Measurements from ENCODE around the gene DEPP1. TPM values are rescaled to one million over a fixed set of nuclear protein-coding genes. Genes with fewer than 3 reads are reported as not detected.

Gene DEPP1
- total and polyA plus RNA-seq, 2 donors (not counting 3 experiments of a cell fraction or from before 2014, with no cell fraction given): 364 to 951 TPM

GRCh38 chr10:44993922-44994751 lies 15.5 kb upstream of the DEPP1 start:
- Histone ChIP-seq H3K27me3 (ENCODE audit: control insufficient read depth in 2 of 2, insufficient read depth in 2 of 2, low read length in 2 of 2) (no peaks in the 10 kb centered on the region), H4K20me1 (replicated peaks; ENCODE audit: control insufficient read depth, extremely low read depth, insufficient read depth, low read length) (no peaks in the 10 kb centered on the region), H3K4me1 (ENCODE audit: control insufficient read depth, extremely low read depth, insufficient read depth, low read length) (peaks cover 17% of the 10 kb centered on the region), H3K79me2 (ENCODE audit: control insufficient read depth, insufficient read depth, low read length) (no peaks in the 10 kb centered on the region), H3K4me2 (ENCODE audit: insufficient read depth, low read length) (no peak overlapping the region), H3K9me3 (replicated peaks; ENCODE audit: control insufficient read depth, insufficient read depth, low read length) (no peaks in the 10 kb centered on the region), H2AFZ (ENCODE audit: low read depth, low read length) (no peak overlapping the region), H3K4me3 (replicated peaks in 1 of 3; ENCODE audit: insufficient read depth in 1 of 3, low read depth in 1 of 3, low read length in 3 of 3) (no peak overlapping the region), H3K27ac (ENCODE audit: insufficient read depth, low read depth, low read length) (no peak overlapping the region), H3K9me1 (replicated peaks; ENCODE audit: control insufficient read depth, extremely low read depth, insufficient read depth, low read length) (no peaks in the 10 kb centered on the region), H3K9ac (replicated peaks; ENCODE audit: extremely low read depth, insufficient read depth, low read length) (no peak overlapping the region), H3K36me3 (ENCODE audit: control insufficient read depth in 2 of 2, extremely low read depth in 1 of 2, insufficient read depth in 2 of 2, low read length in 2 of 2) (no peaks in the 10 kb centered on the region)
- POLR2A ChIA-PET: interaction anchor here (2.6 to 2.8 kb wide), 2 partner anchors 16 to 18 kb away, joined by 12 to 48 read pairs; partner anchors contain the start of gene DEPP1
- FAIRE-seq (no peak), DNase-seq (ENCODE audit: low read depth, low spot score) (peak; percentile 49)
- TF ChIP-seq MYC (IDR thresholded peaks at IDR 0.05; ENCODE audit: low read depth, low read length) (no peak), GATA2 (IDR thresholded peaks at IDR 0.05; ENCODE audit: insufficient read depth, insufficient read length, low read depth, low read length) (no peak), JUN (IDR thresholded peaks at IDR 0.05; ENCODE audit: borderline replicate concordance, insufficient read depth, insufficient read length, low read depth) (no peak), EZH2 (IDR thresholded peaks at IDR 0.05; ENCODE audit: borderline replicate concordance, low read depth, low read length, severe bottlenecking) (no peak), POLR2AphosphoS5 (IDR thresholded peaks at IDR 0.05; ENCODE audit: insufficient read depth, low read depth, low read length) (no peak), POLR2A (IDR thresholded peaks at IDR 0.05; ENCODE audit: low read depth, low read length) (no peak), CTCF (IDR thresholded peaks at IDR 0.05; ENCODE audit: extremely low read depth in 1 of 2, insufficient read depth in 1 of 2, low read depth in 1 of 2, low read length in 2 of 2) (no peak), FOS (IDR thresholded peaks at IDR 0.05; ENCODE audit: borderline replicate concordance, insufficient read depth, low read length) (no peak), MAX (IDR thresholded peaks at IDR 0.05; ENCODE audit: insufficient read depth, insufficient read length) (no peak)
- intact Hi-C loops (cut with micrococcal nuclease) (no loop called here), dilution Hi-C loops (cut with MboI; ENCODE audit: extremely low pct_ligation_motif_present, low sequenced_read_pairs) (no loop called here)
- no TSS peak for BruUV-seq (replicated peaks)
- CTCF ChIA-PET: interaction anchor here (1.8 to 2.9 kb wide), 3 partner anchors 13 to 62 kb away, joined by 8 to 17 read pairs (median 10); no protein-coding TSS in a partner anchor
